GM19023 (cell line): ENCODE data around the gene FZR1.
A peak's percentile ranks its signal among the peaks of the same experiment; 100 is the strongest.

Experiments used
- ATAC-seq: cut with Tn5 transposase; IDR thresholded peaks from one replicate; pipeline ENCODE4 v1.9.1; 2021; ENCODE audit warnings: mild to moderate bottlenecking, moderate library complexity; ENCODE audit not compliant: unreplicated experiment

The FZR1 gene

DNA sequence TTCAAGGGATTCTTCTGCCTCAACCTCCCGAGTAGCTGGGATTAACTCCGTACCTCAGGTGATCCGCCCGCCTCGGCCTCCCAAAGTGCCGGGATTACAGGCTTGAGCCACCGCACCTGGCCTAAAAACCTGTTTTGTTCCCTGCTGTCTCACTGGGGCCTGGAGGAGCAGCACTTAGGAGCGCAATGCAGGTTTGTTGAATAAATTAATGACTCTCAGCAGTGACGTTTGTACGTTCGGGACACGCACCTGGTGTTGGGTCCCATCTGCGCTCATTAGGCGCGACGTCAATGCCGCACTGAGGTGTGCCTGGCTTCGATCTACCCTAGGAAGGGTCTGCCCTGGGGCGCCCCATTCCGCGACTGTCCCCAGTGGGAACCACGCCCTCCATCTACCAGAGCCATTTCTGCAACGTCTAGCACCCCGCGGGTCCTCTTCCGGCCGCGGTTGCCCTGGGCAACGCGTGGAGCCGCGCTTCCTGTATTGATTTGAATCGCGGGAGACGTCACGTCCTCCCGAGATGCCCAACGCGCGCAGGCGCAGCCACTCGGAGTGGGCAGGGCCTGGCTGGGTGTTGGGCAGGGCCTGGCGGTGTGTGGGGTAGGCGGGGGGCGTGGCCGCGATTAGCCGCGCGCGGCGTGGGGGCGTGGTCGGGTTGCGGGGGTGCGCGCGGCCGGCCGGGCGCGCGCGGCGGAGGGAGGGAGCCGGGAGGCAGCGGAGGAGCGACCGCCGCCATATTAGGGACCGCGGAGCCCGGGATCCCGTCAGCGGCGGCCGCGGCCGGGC, at the start of gene FZR1:
Gene FZR1 (plus strand): TSS at position 714 of the 786 bp plus-strand sequence. CDS start 16,679 bp downstream, outside the sequence.
- peak; percentile 85 for ATAC-seq

GRCh38 chr19:3456925-3457527, 49.1 kb upstream of the FZR1 start:
- no peak for ATAC-seq

- ATAC-seq, result no peak
Observed at GRCh38 chr19:3457528-3458228, 48.4 kb upstream of the FZR1 start.

GRCh38 chr19:3458229-3459088, 47.7 kb upstream of the FZR1 start:
- ATAC-seq, result no peak

DNA sequence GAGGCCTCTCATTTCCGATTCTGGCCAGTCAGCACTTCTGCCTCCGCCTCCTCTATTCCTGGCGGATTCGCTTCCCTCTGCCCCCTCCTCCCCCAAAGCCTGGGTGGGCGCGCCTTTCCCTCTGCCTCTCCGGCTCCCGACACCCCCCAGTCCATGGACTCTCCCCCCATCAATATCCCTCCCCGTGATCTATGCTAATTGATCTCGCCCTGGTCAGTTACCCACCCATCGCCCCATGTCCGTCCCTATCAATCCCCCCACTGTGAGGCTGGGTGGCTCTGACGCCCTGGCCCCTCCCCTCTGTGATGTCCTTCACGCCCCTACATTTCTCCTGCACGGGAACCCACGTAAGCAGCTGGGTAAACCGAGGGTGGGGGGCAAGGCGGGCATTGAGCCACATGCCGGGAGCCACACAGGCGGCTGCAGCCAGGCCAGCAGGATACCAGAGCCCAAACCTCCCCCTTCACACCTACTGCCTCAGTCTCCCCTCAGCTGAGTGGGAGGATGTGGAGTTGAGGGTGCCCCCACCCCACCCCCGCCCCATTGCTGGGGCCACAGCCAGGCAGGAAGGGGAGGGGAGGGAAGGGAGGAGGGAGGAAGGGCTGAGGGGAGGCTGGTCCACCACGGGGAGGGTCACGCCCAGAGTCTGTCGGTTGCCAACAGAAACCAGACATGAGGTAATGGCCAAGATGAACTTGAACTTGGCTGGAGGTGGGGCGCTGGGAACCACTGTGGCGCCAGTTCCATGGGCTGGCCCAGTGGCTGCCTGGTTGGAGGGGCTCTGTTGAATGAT, 46.8 kb upstream of the FZR1 start:
- no peak for ATAC-seq

DNA sequence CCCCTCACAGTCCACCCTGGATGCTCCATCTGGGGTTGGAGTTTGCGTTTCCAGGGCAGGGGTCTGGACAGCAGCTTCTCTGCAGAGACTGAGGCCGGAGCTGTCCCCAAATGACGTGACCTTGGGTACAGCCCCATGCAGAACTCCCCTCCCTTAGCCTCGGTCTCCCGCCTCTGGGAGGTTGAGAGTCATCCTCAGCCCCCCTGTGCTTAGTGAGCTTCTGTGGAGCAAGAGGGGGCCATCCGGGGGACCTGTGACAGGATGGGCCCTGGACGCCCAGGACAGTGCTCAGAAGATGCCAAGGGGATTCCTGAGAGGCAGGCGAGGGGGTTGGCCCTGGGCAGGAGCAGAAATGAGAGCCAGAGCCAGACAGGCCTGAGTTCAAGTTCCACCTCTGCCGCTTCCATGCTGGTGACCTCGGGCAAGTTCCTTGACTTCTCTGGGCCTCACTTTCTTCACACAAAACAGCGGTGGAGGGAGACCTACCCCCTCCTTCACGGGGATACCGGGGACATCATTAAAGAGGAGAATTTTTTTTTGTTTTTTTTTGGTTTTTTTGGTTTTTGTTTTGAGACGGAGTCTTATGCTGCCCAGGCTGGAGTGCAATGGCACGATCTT, 46.0 kb upstream of the FZR1 start:
- ATAC-seq, result no peak

DNA sequence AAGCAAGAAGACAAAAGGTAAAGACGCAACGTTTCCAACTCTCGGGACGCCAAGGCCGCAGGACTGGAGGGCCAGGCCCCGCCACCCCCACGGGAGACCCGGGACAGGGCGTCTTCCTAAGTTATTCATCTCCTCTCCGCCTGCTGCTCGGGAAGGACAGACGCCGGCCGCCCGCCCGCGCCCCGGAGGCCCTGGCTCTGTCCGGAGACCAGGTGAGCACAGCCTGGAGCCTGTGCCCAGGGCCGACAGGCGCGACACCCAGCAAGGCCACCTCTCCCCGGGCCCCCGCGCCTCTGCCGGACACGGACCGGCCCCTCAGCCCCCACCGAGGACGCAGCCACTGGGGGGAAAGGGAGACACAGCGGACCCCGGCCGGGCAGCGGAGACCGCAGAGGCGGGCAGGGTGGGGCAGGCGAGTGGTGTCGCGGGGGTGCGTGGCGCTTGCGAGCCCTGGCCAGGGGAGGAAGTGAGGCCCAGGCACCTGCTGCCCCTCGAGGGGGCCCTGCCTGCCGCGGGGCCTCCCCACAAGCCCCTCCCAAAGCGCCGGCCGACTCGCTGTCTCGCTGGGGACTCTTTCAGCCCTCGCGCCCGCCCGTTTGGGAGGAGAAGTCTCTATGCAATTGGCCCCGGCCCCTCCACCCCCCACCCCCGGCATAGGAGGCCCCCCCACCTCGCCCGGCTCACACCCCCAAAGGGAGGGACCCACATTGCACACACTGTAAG, 43.0 kb upstream of the FZR1 start:
- ATAC-seq, result no peak

DNA sequence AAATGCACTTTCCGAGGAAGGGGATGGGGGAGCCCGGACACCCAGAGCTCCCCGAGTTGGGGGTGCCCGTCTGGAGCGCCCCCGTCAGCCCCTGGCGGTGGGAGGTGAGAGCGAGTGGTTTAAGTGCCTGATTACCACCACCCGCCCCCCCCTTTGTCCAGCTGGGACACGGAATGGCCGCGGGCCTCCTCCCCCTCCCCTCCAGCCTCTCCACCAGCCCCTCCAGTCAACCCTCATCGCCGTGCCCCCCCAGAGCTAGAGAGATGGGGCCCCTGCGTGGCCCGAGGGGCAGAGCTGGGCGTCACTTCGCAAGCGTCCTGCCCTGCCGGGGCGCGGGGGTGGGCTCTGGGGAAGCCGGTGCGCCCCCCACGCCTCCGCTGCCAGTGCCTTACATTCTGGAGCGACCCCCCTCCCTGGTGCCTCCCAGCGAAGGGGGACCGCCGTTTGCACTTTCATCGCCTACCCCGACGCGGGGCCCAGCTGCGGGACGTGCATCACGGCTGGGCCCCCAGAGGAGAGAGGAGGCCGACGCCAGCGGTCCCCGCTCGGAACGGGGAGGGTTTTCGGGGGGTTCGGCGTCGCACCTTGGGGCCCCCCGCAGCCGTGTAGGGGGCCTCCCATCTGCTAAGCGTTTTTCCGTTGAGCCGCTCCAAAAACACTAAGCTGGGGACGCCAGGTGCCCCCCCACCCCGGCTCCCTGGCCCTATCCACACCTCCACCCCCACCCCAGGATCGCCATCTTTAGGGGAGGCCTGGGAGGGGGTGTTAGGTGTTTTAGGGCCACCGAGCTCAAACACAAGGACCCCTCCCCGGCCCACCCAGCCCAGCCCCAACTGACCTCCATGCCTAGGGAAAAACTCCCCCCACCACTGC, 42.2 kb upstream of the FZR1 start:
- no peak for ATAC-seq

- no peak for ATAC-seq
Observed at GRCh38 chr19:3464587-3465235, 41.4 kb upstream of the FZR1 start.

- no peak for ATAC-seq
Observed at GRCh38 chr19:3465552-3465951, 40.6 kb upstream of the FZR1 start.

- no peak for ATAC-seq
Observed at GRCh38 chr19:3466635-3467034, 39.5 kb upstream of the FZR1 start.

- ATAC-seq, result no peak
Observed at GRCh38 chr19:3467437-3468198, 38.5 kb upstream of the FZR1 start.

- ATAC-seq, result no peak
Observed at GRCh38 chr19:3468211-3468610, 37.9 kb upstream of the FZR1 start.

- ATAC-seq, result no peak
Observed at GRCh38 chr19:3469638-3470499, 36.2 kb upstream of the FZR1 start.

DNA sequence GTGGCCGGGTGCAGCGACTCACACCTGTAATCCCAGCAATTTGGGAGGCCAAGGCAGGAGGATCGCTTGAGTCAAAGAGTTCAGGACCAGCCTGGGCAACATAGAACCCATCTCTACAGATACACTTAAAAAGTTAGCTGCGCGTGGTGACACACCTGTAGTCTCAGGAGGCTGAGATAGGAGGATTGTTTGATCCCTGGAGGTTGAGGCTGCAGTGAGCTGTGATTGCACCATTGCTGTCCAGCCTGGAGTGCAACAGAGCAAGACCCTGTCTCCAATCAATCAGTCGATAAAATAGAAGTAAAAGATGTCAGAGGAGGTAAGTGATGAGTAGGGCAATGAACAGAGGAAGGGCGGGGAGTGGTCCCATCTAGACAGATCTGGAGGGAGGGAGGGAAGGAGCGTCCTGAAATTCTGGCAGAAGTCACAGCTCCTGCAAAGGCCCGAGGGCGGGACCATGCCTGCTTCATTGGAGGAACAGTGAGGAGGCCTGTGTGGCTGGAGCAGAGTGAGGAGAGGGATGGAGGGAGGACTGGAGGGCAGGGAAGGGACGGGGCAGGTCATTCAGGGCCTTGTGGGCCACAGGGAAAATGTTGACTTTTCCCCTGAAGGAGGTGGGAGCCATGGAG, 35.5 kb upstream of the FZR1 start:
- no peak for ATAC-seq
